ENCODE results near the gene KRTAP12-3. TPM values are rescaled to one million over a fixed set of nuclear protein-coding genes. Genes with fewer than 3 reads are reported as not detected.

KRTAP12-3 gene
- polyA plus RNA-seq, 1 of the 3 experiments (the other 2 are of a cell fraction), result not detected

- DNase-seq, result no peak
- Histone ChIP-seq H3K27ac (ENCODE audit: low read depth in 2 of 2, low read length in 1 of 2) (no peak overlapping the region), H3F3A (replicated peaks; ENCODE audit: insufficient read depth) (no peaks in the 10 kb centered on the region), H3K9me2 (no peaks in the 10 kb centered on the region), H3K36me3 (replicated peaks in 1 of 2; ENCODE audit: control insufficient read depth in 1 of 2, insufficient read depth in 2 of 2, low read length in 1 of 2) (no peaks in the 10 kb centered on the region), H3K27me3 (ENCODE audit: insufficient read depth) (peaks cover 48% of the 10 kb centered on the region), H3K4me2 (no peak overlapping the region), H3K79me2 (ENCODE audit: insufficient read depth) (no peaks in the 10 kb centered on the region), H3K9ac (no peak overlapping the region), H4K20me1 (ENCODE audit: insufficient read depth) (no peaks in the 10 kb centered on the region), H3K4me3 (ENCODE audit: low read depth in 2 of 2, low read length in 1 of 2) (no peak overlapping the region), H3K9me3 (no peaks in the 10 kb centered on the region), H3K4me1 (ENCODE audit: control insufficient read depth in 1 of 2, insufficient read depth in 2 of 2, low read depth in 1 of 2, low read length in 1 of 2) (no peaks in the 10 kb centered on the region), H2AFZ (ENCODE audit: low read depth) (no peak overlapping the region)
- CTCF ChIA-PET, result no interaction called here
- WGBS (ENCODE audit: low lambda C conversion rate), result 51% methylated on average over 11 of the region's 13 CpGs
- POLR2A ChIA-PET, result no interaction called here
- TF ChIP-seq NRF1 (IDR thresholded peaks at IDR 0.05; ENCODE audit: low read depth, low read length), result no peak
- TF ChIP-seq FOXJ3 (CRISPR knock-in tag; IDR thresholded peaks at IDR 0.05), result no peak
- TF ChIP-seq REST (IDR thresholded peaks at IDR 0.05; ENCODE audit: low read depth, low read length), result no peak
- TF ChIP-seq PBX3 (IDR thresholded peaks at IDR 0.05), result no peak
- TF ChIP-seq TAF1 (IDR thresholded peaks at IDR 0.05; ENCODE audit: borderline replicate concordance, low read depth, low read length), result no peak
- no peak for TF ChIP-seq EP300 (IDR thresholded peaks at IDR 0.05; ENCODE audit: borderline replicate concordance in 1 of 2, low read depth in 1 of 2, low read length in 1 of 2)
- TF ChIP-seq YY1 (IDR thresholded peaks at IDR 0.05; ENCODE audit: low read depth), result no peak
- TF ChIP-seq IRF3 (IDR thresholded peaks at IDR 0.05; ENCODE audit: low read depth, low read length), result no peak
- TF ChIP-seq CHD2 (IDR thresholded peaks at IDR 0.05; ENCODE audit: low read length, partially characterized antibody), result no peak
- no peak for TF ChIP-seq JUND (IDR thresholded peaks at IDR 0.05)
- TF ChIP-seq GABPA (IDR thresholded peaks at IDR 0.05; ENCODE audit: low read depth), result no peak
- TF ChIP-seq MAX (IDR thresholded peaks at IDR 0.05; ENCODE audit: low read depth), result no peak
- no peak for TF ChIP-seq RXRA (IDR thresholded peaks at IDR 0.05; ENCODE audit: borderline replicate concordance, low read depth)
- TF ChIP-seq TCF12 (IDR thresholded peaks at IDR 0.05), result no peak
Measured at GRCh38 chr21:44677881-44678280, 20.1 kb downstream of the KRTAP12-3 start.

Data from SK-N-SH (cell line).